HG03354 (cell line): ENCODE results near the gene DCTN3.

Experiments
- ATAC-seq: cut with Tn5 transposase; IDR thresholded peaks from one replicate; pipeline ENCODE4 v1.9.1; 2021; ENCODE audit warnings: mild to moderate bottlenecking; ENCODE audit not compliant: unreplicated experiment, poor library complexity, severe bottlenecking

DCTN3 gene

GRCh38 chr9:34627716-34628655 is 7.7 kb upstream of the DCTN3 start:
- no peak for ATAC-seq

- no peak for ATAC-seq
Observed at GRCh38 chr9:34625186-34625486, 4.8 kb upstream of the DCTN3 start.

GRCh38 chr9:34624475-34625185 is 4.3 kb upstream of the DCTN3 start:
- ATAC-seq = no peak

GRCh38 chr9:34623374-34624235 is 3.3 kb upstream of the DCTN3 start:
- no peak for ATAC-seq

GRCh38 chr9:34615132-34615531 is 5.2 kb downstream of the DCTN3 start:
- ATAC-seq = no peak

GRCh38 chr9:34612788-34613390 is 7.4 kb downstream of the DCTN3 start:
- ATAC-seq = no peak

GRCh38 chr9:34611811-34612787 is 8.2 kb downstream of the DCTN3 start, which contains the start of gene RPP25L:
Gene RPP25L, minus strand, starts transcription at chr9:34612097. Its CDS starts 801 bp downstream, at chr9:34611296.
- peak; percentile 82 for ATAC-seq

- no peak for ATAC-seq
Observed at GRCh38 chr9:34611251-34611810, 9.0 kb downstream of the DCTN3 start.

GRCh38 chr9:34610434-34611206 is 9.7 kb downstream of the DCTN3 start:
- ATAC-seq = no peak

- no peak for ATAC-seq
Observed at GRCh38 chr9:34607331-34607730, 13.0 kb downstream of the DCTN3 start.

- no peak for ATAC-seq
Observed at GRCh38 chr9:34606905-34607304, 13.4 kb downstream of the DCTN3 start.

GRCh38 chr9:34606190-34606589 is 14.1 kb downstream of the DCTN3 start:
- no peak for ATAC-seq

GRCh38 chr9:34603610-34604231 is 16.6 kb downstream of the DCTN3 start:
- ATAC-seq = peak; percentile 67

- no peak for ATAC-seq
Observed at GRCh38 chr9:34601937-34602573, 18.2 kb downstream of the DCTN3 start.

GRCh38 chr9:34600908-34601307 is 19.4 kb downstream of the DCTN3 start:
- ATAC-seq = no peak

- no peak for ATAC-seq
Observed at GRCh38 chr9:34599546-34599945, 20.7 kb downstream of the DCTN3 start.

GRCh38 chr9:34594177-34594576 is 26.1 kb downstream of the DCTN3 start:
- no peak for ATAC-seq
